DOHH2 (cell line): ENCODE measurements around the gene STARD3NL.

ENCODE experiments used
- CTCF ChIP-seq: fragments of 200-600 bp; sonication (generic); IDR thresholded peaks from one replicate; pipeline ENCODE4 v1.5.1; 2014; ENCODE audit warnings: antibody characterized with exemption, mild to moderate bottlenecking, low read depth, low read length; ENCODE audit not compliant: poor library complexity, severe bottlenecking
- EZH2phosphoT487 ChIP-seq: fragments of 200-600 bp; sonication (generic); IDR thresholded peaks from 2 replicates; pipeline ENCODE4 v1.6.1; 2017; ENCODE audit warnings: borderline replicate concordance, mild to moderate bottlenecking, antibody characterized with exemption, low read length, moderate library complexity, mixed read lengths

GRCh38 chr7:38235606-38236005 lies 57.6 kb downstream of the STARD3NL start:
- no peak for TF ChIP-seq CTCF
- TF ChIP-seq EZH2phosphoT487, result no peak
